ENCODE results near the gene CRYAB.

CRYAB gene

DNA sequence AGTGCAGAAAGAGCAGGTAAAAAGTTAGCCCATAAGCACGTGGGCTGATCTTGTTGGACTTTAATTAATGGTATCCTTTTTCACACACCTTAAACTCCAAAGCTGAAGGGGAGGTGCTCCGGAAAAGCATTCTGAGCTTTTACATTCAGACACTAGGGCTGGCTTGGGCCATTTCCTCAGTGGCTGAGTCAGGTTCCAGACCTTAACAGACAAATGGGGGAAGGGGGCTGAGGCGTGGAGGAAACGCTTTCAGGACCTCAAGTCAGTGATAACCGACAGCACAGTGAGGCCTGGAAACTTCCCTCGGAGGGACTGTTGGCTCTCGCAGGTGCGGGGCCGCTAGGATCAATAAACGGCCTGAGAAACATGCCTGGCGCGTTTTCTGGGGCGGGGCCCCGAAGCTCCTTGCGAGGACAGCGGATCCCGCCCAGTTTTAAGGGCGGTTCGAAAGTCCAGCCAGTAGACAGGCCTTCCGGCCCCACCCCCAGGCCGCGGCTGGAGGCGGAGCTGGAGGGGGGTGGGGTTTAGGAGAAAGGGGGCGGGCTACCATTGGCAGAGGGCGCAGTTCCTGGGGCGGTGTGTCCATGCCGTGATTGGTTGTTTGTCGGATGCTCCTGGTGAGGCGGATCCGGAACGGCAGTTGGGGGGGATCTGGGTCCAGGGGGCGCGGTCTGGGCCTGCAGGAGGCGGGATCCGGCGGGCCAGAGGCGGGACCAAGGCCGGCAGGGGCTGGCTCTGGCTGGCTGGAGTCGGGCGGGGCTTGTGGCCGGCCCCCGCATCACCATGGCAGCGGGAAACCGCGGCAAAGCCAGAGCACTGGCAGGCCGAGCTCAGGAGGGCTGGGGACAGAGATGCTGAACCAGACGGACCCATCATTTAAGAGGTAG lies 15.2 kb upstream of the CRYAB start:
- no peaks in the 10 kb centered on the region for H3K36me3 ChIP-seq (ENCODE audit: control insufficient read depth in 1 of 2, insufficient read depth in 2 of 2, low read length in 2 of 2)
- no peak overlapping the region for H3K4ac ChIP-seq (ENCODE audit: low read depth, low read length)
- H3K9ac ChIP-seq (ENCODE audit: low read length), result peak overlapping the region; percentile 62
- H3K4me1 ChIP-seq (ENCODE audit: control insufficient read depth in 1 of 2, insufficient read depth in 2 of 2, low read length in 2 of 2), result peaks cover 18 to 23% of the 10 kb centered on the region in 2 experiments
- WGBS (ENCODE audit: extremely low coverage, insufficient coverage, insufficient read length), result no CpG with 5 or more reads among the region's 47 CpGs
- H3K18ac ChIP-seq (ENCODE audit: low read length), result peak overlapping the region; percentile 72
- no peak overlapping the region for H3K23ac ChIP-seq (ENCODE audit: low read length)
- peaks cover 8% of the 10 kb centered on the region for H3K79me1 ChIP-seq (ENCODE audit: low read length)
- H4K91ac ChIP-seq (ENCODE audit: low read depth, low read length), result peak overlapping the region; percentile 73
- H3K79me2 ChIP-seq (ENCODE audit: control insufficient read depth, insufficient read depth, low read length, poor library complexity), result no peaks in the 10 kb centered on the region
- peak overlapping the region; percentile 82 for H3K14ac ChIP-seq (ENCODE audit: low read length)
- H3K4me2 ChIP-seq (ENCODE audit: low read length), result peak overlapping the region; percentile 68
- peak overlapping the region; percentile 40 for H2BK120ac ChIP-seq (ENCODE audit: insufficient read depth, low read length, poor library complexity)
- H2BK12ac ChIP-seq (ENCODE audit: low read length), result no peak overlapping the region
- no peaks in the 10 kb centered on the region for H3K27me3 ChIP-seq (ENCODE audit: insufficient read depth, low read length)
- H3K4me3 ChIP-seq (ENCODE audit: low read depth, low read length), result peak overlapping the region; percentile 63
- peak overlapping the region; percentile 53 for H2AFZ ChIP-seq (ENCODE audit: insufficient read depth, low read length, poor library complexity)
- peak overlapping the region; percentile 29 for H2BK5ac ChIP-seq (ENCODE audit: low read depth, low read length, poor library complexity)
- peak overlapping the region; percentile 82 for H3K27ac ChIP-seq (ENCODE audit: low read depth, low read length)
- peaks cover 4% of the 10 kb centered on the region for H3K9me3 ChIP-seq (ENCODE audit: insufficient read depth, low read depth, low read length)
- no peak overlapping the region for H2AK5ac ChIP-seq (ENCODE audit: low read length)
- DNase-seq, result peak; percentile 96 to 98
- peak overlapping the region; percentile 47 for H4K12ac ChIP-seq (ENCODE audit: low read depth, low read length)
- H4K8ac ChIP-seq (ENCODE audit: low read depth, low read length), result peak overlapping the region; percentile 85

DNA sequence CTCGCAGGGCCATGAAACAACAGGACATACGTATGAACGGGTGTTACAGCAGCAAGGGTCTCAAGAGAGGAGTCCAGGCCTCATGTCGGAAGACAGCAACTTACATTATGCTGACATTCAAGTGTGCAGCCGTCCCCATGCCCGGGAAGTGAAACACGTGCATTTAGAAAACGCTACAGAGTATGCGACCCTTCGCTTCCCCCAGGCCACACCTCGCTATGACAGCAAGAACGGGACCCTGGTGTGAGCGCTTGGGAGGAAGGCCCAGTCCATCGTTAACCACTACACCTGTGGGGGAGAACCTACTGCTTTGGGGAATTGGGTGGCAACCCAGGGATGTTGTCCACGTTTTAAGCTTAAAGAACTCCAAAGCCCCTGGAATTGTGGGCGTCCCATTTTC lies 14.4 kb upstream of the CRYAB start:
- H3K14ac ChIP-seq (ENCODE audit: low read length), result no peak overlapping the region

DNA sequence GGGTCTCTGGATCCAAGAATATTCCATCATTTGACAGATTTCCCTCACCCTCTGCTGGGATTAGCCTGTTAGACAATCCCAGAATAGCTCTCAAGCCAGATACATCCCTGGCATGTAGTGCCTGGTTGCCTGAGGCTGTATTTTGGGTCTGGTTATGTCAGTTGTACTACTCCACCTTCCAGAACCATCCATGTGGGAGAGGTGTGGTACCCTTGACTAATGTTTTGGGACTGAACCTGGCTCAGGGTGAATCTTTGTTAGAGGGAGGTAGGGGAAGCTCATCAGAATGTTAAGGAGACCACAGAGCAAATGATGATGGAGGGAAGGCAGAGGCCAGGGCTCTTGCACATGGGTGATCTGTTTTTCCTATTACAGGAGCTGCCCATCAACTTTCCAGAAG lies 12.4 kb upstream of the CRYAB start:
- Histone ChIP-seq H3K18ac (ENCODE audit: low read length) (no peak overlapping the region), H3K14ac (ENCODE audit: low read length) (no peak overlapping the region)

More for the DNA sequence above, 14.4 kb upstream of the CRYAB start:
- DNase-seq, result no peak
- no peak overlapping the region for H3K4me3 ChIP-seq (ENCODE audit: low read depth, low read length)
- no peaks in the 10 kb centered on the region for H3K79me2 ChIP-seq (ENCODE audit: control insufficient read depth, insufficient read depth, low read length, poor library complexity)
- H3K4ac ChIP-seq (ENCODE audit: low read depth, low read length), result no peak overlapping the region
- peak overlapping the region; percentile 46 for H3K23ac ChIP-seq (ENCODE audit: low read length)
- H2BK120ac ChIP-seq (ENCODE audit: insufficient read depth, low read length, poor library complexity), result no peak overlapping the region
- H4K12ac ChIP-seq (ENCODE audit: low read depth, low read length), result peak overlapping the region; percentile 19
- peaks cover 4% of the 10 kb centered on the region for H3K9me3 ChIP-seq (ENCODE audit: insufficient read depth, low read depth, low read length)
- H3K36me3 ChIP-seq (ENCODE audit: control insufficient read depth in 1 of 2, insufficient read depth in 2 of 2, low read length in 2 of 2), result no peaks in the 10 kb centered on the region
- peak overlapping the region; percentile 73 for H4K91ac ChIP-seq (ENCODE audit: low read depth, low read length)
- H2BK5ac ChIP-seq (ENCODE audit: low read depth, low read length, poor library complexity), result no peak overlapping the region
- peak overlapping the region; percentile 61 for H2AK5ac ChIP-seq (ENCODE audit: low read length)
- no peak overlapping the region for H3K18ac ChIP-seq (ENCODE audit: low read length)
- peak overlapping the region; percentile 82 for H3K27ac ChIP-seq (ENCODE audit: low read depth, low read length)
- peaks cover 18 to 23% of the 10 kb centered on the region in 2 experiments for H3K4me1 ChIP-seq (ENCODE audit: control insufficient read depth in 1 of 2, insufficient read depth in 2 of 2, low read length in 2 of 2)
- no CpG with 5 or more reads among the region's 16 CpGs for WGBS (ENCODE audit: extremely low coverage, insufficient coverage, insufficient read length)
- no peak overlapping the region for H2AFZ ChIP-seq (ENCODE audit: insufficient read depth, low read length, poor library complexity)
- no peak overlapping the region for H3K9ac ChIP-seq (ENCODE audit: low read length)
- peaks cover 8% of the 10 kb centered on the region for H3K79me1 ChIP-seq (ENCODE audit: low read length)
- peak overlapping the region; percentile 68 for H3K4me2 ChIP-seq (ENCODE audit: low read length)
- peak overlapping the region; percentile 85 for H4K8ac ChIP-seq (ENCODE audit: low read depth, low read length)
- H2BK12ac ChIP-seq (ENCODE audit: low read length), result peak overlapping the region; percentile 42
- no peaks in the 10 kb centered on the region for H3K27me3 ChIP-seq (ENCODE audit: insufficient read depth, low read length)

DNA sequence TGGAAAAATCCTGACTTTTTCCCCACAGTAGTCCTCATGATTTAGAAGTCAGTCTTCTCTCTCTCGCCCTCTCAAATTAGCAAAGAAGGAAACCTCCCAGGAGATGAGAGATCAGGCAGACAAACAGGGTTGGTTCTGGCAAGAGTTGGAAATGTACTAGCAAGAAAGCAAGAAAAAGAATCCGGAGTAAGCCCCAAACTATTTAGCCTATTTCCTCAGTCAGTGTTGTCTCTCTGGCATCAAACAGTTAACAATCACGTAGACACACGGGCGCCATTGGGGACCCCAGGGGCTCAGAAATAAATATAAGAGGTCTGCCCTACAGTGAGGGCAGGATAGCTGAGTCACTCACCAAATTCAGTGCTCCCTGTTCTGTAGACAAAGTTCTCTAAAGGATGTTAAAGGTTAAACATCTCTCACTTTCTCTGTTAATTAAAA lies 11.8 kb upstream of the CRYAB start:
- Histone ChIP-seq H2AFZ (ENCODE audit: insufficient read depth, low read length, poor library complexity) (no peak overlapping the region), H3K79me2 (ENCODE audit: control insufficient read depth, insufficient read depth, low read length, poor library complexity) (peaks cover 2% of the 10 kb centered on the region), H3K18ac (ENCODE audit: low read length) (no peak overlapping the region), H3K4ac (ENCODE audit: low read depth, low read length) (no peak overlapping the region), H2BK5ac (ENCODE audit: low read depth, low read length, poor library complexity) (peak overlapping the region; percentile 3), H3K4me2 (ENCODE audit: low read length) (peak overlapping the region; percentile 54), H3K9ac (ENCODE audit: low read length) (no peak overlapping the region), H3K23ac (ENCODE audit: low read length) (no peak overlapping the region), H4K8ac (ENCODE audit: low read depth, low read length) (peak overlapping the region; percentile 61), H4K91ac (ENCODE audit: low read depth, low read length) (peak overlapping the region; percentile 59), H2BK12ac (ENCODE audit: low read length) (no peak overlapping the region), H3K4me1 (ENCODE audit: control insufficient read depth in 1 of 2, insufficient read depth in 2 of 2, low read length in 2 of 2) (peaks cover 22 to 26% of the 10 kb centered on the region in 2 experiments), H3K36me3 (ENCODE audit: control insufficient read depth in 1 of 2, insufficient read depth in 2 of 2, low read length in 2 of 2) (no peaks in the 10 kb centered on the region), H3K4me3 (ENCODE audit: low read depth, low read length) (no peak overlapping the region), H2BK120ac (ENCODE audit: insufficient read depth, low read length, poor library complexity) (peak overlapping the region; percentile 31), H3K9me3 (ENCODE audit: insufficient read depth, low read depth, low read length) (peaks cover 4% of the 10 kb centered on the region), H3K14ac (ENCODE audit: low read length) (no peak overlapping the region), H3K79me1 (ENCODE audit: low read length) (peaks cover 11% of the 10 kb centered on the region), H4K12ac (ENCODE audit: low read depth, low read length) (no peak overlapping the region), H3K27me3 (ENCODE audit: insufficient read depth, low read length) (no peaks in the 10 kb centered on the region), H3K27ac (ENCODE audit: low read depth, low read length) (peak overlapping the region; percentile 82), H2AK5ac (ENCODE audit: low read length) (no peak overlapping the region)
- peak in 1 of 2 donors; percentile 42 for DNase-seq
- no CpG with 5 or more reads among the region's 5 CpGs for WGBS (ENCODE audit: extremely low coverage, insufficient coverage, insufficient read length)

More for the DNA sequence above, 12.4 kb upstream of the CRYAB start:
- Histone ChIP-seq H3K4me3 (ENCODE audit: low read depth, low read length) (no peak overlapping the region), H2AK5ac (ENCODE audit: low read length) (no peak overlapping the region), H3K4me1 (ENCODE audit: control insufficient read depth in 1 of 2, insufficient read depth in 2 of 2, low read length in 2 of 2) (peaks cover 20 to 24% of the 10 kb centered on the region in 2 experiments), H4K91ac (ENCODE audit: low read depth, low read length) (peak overlapping the region; percentile 59), H3K9ac (ENCODE audit: low read length) (no peak overlapping the region), H3K27ac (ENCODE audit: low read depth, low read length) (peak overlapping the region; percentile 82), H2AFZ (ENCODE audit: insufficient read depth, low read length, poor library complexity) (no peak overlapping the region), H2BK12ac (ENCODE audit: low read length) (no peak overlapping the region), H3K23ac (ENCODE audit: low read length) (no peak overlapping the region), H3K27me3 (ENCODE audit: insufficient read depth, low read length) (no peaks in the 10 kb centered on the region), H3K4ac (ENCODE audit: low read depth, low read length) (no peak overlapping the region), H3K4me2 (ENCODE audit: low read length) (peak overlapping the region; percentile 45), H4K8ac (ENCODE audit: low read depth, low read length) (peak overlapping the region; percentile 6), H3K9me3 (ENCODE audit: insufficient read depth, low read depth, low read length) (peaks cover 4% of the 10 kb centered on the region), H3K79me2 (ENCODE audit: control insufficient read depth, insufficient read depth, low read length, poor library complexity) (peaks cover 1% of the 10 kb centered on the region), H2BK5ac (ENCODE audit: low read depth, low read length, poor library complexity) (peak overlapping the region; percentile 3), H3K79me1 (ENCODE audit: low read length) (peaks cover 9% of the 10 kb centered on the region), H4K12ac (ENCODE audit: low read depth, low read length) (no peak overlapping the region), H3K36me3 (ENCODE audit: control insufficient read depth in 1 of 2, insufficient read depth in 2 of 2, low read length in 2 of 2) (no peaks in the 10 kb centered on the region), H2BK120ac (ENCODE audit: insufficient read depth, low read length, poor library complexity) (no peak overlapping the region)
- DNase-seq, result peak; percentile 92 to 97

Measured in trophoblast cell (in vitro differentiated cells and primary cell).